Neural crest cell (in vitro differentiated cells): ENCODE data around the gene FFAR2. TPM values are rescaled to one million over a fixed set of nuclear protein-coding genes. Genes with fewer than 3 reads are reported as not detected.

Experiments used
- DNase-seq: peaks from one replicate; pipeline ENCODE4 v3.0.0; 2021; ENCODE audit warnings: low read depth, mixed read lengths, low spot score
- H3K27ac Mint-ChIP-seq: one replicate; pipeline ENCODE4 v1.8.0; 2021; ENCODE audit warnings: mild to moderate bottlenecking, mixed read lengths; ENCODE audit not compliant: unreplicated experiment
- H3K27me3 Mint-ChIP-seq: 2 replicates; pipeline ENCODE4 v1.8.0; 2021; ENCODE audit warnings: low read depth, mild to moderate bottlenecking, mixed read lengths
- H3K36me3 Mint-ChIP-seq: 2 replicates; pipeline ENCODE4 v1.8.0; 2021; ENCODE audit warnings: low read depth, mild to moderate bottlenecking, mixed read lengths
- H3K4me1 Mint-ChIP-seq: 2 replicates; pipeline ENCODE4 v1.8.0; 2021; ENCODE audit warnings: mixed read lengths
- H3K4me3 Mint-ChIP-seq: one replicate; pipeline ENCODE4 v1.8.0; 2021; ENCODE audit warnings: mild to moderate bottlenecking, mixed read lengths
- H3K9me3 Mint-ChIP-seq: 2 replicates; pipeline ENCODE4 v1.8.0; 2021; ENCODE audit warnings: mixed read lengths
- total RNA-seq: library from RNA; stranded (reverse); gene quantifications from 2 replicates; pipeline ENCODE4 v1.2.1, GENCODE V29; 2021
- TF ChIP-seq, protein P1 (sequence below): fragments of 200-600 bp; sonication (generic); conservative IDR thresholded peaks from 2 replicates; pipeline ENCODE4 v1.5.0; 2021; ENCODE audit warnings: antibody characterized with exemption, mild to moderate bottlenecking

Gene FFAR2
- total RNA-seq, 1 donor from 2014 or later: not detected

DNA sequence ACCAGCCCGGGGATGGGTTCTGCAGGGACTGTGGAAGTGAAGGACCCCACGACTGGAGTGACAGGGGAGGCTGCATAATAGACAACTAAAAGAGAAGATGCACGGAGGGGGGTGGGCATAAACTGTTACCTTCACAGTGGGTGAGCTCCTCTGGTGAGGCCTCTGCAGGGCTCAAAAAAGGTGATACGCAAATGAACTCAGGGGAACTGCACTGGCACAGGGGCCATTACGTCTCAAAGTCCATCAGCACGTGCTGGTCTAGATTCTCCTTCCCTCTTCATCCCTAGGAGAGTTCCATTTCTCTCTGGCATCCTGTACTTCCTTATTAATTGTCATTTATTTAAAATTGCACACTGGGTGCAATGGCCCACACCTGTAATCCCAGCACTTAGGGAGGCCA, 8.1 kb upstream of the FFAR2 start:
- H3K27ac Mint-ChIP-seq: no peak overlapping the region
- H3K36me3 Mint-ChIP-seq: no peaks in the 10 kb centered on the region
- no peaks in the 10 kb centered on the region for H3K4me1 Mint-ChIP-seq
- DNase-seq: no peak
- no peak overlapping the region for H3K4me3 Mint-ChIP-seq
- H3K9me3 Mint-ChIP-seq: no peaks in the 10 kb centered on the region
- peaks cover 37% of the 10 kb centered on the region for H3K27me3 Mint-ChIP-seq
- TF ChIP-seq, protein P1, sequence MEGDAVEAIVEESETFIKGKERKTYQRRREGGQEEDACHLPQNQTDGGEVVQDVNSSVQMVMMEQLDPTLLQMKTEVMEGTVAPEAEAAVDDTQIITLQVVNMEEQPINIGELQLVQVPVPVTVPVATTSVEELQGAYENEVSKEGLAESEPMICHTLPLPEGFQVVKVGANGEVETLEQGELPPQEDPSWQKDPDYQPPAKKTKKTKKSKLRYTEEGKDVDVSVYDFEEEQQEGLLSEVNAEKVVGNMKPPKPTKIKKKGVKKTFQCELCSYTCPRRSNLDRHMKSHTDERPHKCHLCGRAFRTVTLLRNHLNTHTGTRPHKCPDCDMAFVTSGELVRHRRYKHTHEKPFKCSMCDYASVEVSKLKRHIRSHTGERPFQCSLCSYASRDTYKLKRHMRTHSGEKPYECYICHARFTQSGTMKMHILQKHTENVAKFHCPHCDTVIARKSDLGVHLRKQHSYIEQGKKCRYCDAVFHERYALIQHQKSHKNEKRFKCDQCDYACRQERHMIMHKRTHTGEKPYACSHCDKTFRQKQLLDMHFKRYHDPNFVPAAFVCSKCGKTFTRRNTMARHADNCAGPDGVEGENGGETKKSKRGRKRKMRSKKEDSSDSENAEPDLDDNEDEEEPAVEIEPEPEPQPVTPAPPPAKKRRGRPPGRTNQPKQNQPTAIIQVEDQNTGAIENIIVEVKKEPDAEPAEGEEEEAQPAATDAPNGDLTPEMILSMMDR: no peak

DNA sequence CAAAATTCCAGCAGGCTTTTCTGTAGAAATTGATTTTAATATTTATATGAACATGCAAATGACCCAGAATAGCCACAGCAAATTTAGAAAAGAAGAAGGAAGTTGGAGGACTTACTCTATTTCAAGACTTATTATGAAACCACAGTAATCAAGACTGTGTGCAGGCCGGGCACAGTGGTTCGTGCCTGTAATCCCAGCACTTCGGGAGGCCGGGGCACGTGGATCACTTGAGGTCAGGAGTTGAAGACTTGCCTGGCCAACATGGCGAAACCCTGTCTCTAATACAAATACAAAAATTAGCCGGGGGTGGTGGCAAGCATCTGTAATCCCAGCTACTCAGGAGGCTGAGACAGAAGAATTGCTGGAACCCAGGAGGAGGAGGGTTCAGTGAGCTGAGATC, 6.0 kb upstream of the FFAR2 start:
- H3K27me3 Mint-ChIP-seq: peaks cover 34% of the 10 kb centered on the region
- H3K27ac Mint-ChIP-seq: no peak overlapping the region
- no peaks in the 10 kb centered on the region for H3K9me3 Mint-ChIP-seq
- no peak overlapping the region for H3K4me3 Mint-ChIP-seq
- peaks cover 5% of the 10 kb centered on the region for H3K4me1 Mint-ChIP-seq
- TF ChIP-seq, protein P1: no peak
- DNase-seq: no peak
- H3K36me3 Mint-ChIP-seq: no peaks in the 10 kb centered on the region

DNA sequence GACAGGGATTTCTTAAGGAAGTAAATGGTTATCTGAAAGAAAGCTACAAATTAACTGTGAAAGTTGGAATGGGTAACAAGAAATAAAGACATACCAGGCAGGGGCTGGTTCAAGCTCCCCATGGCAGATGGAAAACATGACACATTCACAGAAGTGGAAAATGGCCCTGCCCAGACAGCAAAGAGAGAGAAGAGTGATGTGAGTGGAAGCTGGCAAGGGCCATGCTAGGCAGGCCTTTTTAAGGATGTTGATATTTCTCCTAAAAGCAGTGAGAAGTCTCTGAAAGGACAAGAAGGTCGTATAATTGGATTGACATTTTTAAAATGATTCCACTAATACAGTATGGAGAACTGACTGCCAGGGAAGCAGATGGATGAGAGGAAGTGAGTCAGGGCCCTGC, 3.3 kb upstream of the FFAR2 start:
- no peak overlapping the region for H3K4me3 Mint-ChIP-seq
- H3K4me1 Mint-ChIP-seq: peaks cover 5% of the 10 kb centered on the region
- DNase-seq: no peak
- no peaks in the 10 kb centered on the region for H3K36me3 Mint-ChIP-seq
- H3K27ac Mint-ChIP-seq: no peak overlapping the region
- TF ChIP-seq, protein P1: no peak
- peaks cover 31% of the 10 kb centered on the region for H3K27me3 Mint-ChIP-seq
- no peaks in the 10 kb centered on the region for H3K9me3 Mint-ChIP-seq

- Mint-ChIP-seq H3K4me3 (no peak overlapping the region), H3K36me3 (no peaks in the 10 kb centered on the region), H3K9me3 (no peaks in the 10 kb centered on the region), H3K27me3 (peaks cover 35% of the 10 kb centered on the region), H3K4me1 (peaks cover 5% of the 10 kb centered on the region), H3K27ac (no peak overlapping the region)
- TF ChIP-seq, protein P1: no peak
- DNase-seq: no peak
Measured at GRCh38 chr19:35445826-35446593, 2.0 kb upstream of the FFAR2 start.

DNA sequence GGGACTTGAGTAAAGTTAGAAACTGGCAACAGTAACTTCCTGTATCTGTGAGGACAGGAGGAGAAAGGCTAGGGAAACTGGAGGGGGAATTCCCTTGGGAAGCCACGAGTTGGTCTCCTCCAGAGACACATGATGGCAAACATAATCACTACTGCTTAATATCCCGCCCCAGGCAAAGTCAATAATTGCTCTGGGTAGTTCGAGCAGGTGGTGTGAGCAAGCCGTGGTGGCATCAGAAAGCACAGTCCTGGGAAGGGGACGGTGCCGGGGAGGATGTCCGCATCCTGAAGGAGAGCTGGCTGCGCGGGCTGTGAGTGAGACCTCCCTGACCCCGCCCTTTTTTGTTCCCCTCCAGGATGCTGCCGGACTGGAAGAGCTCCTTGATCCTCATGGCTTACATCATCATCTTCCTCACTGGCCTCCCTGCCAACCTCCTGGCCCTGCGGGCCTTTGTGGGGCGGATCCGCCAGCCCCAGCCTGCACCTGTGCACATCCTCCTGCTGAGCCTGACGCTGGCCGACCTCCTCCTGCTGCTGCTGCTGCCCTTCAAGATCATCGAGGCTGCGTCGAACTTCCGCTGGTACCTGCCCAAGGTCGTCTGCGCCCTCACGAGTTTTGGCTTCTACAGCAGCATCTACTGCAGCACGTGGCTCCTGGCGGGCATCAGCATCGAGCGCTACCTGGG, 1.4 kb downstream of the FFAR2 start:
- Mint-ChIP-seq H3K36me3 (no peaks in the 10 kb centered on the region), H3K4me3 (no peak overlapping the region), H3K9me3 (no peaks in the 10 kb centered on the region), H3K4me1 (peaks cover 5% of the 10 kb centered on the region), H3K27ac (no peak overlapping the region), H3K27me3 (peaks cover 54% of the 10 kb centered on the region)
- TF ChIP-seq, protein P1: no peak
- DNase-seq: no peak
